B cell (primary cell): ENCODE data around the gene ERC1. TPM values are rescaled to one million over a fixed set of nuclear protein-coding genes. Genes with fewer than 3 reads are reported as not detected.

ENCODE experiments used
- ATAC-seq: fragments of 200-7000 bp; cut with Tn5 transposase; one replicate; pipeline ENCODE4 v1.10.0; 2021; ENCODE audit warnings: low read depth, mild to moderate bottlenecking, moderate number of reproducible peaks, moderate library complexity
- CTCF ChIA-PET: fragments of 350-600 bp; sonication (Branson Sonifier 250); formaldehyde crosslinking; loops from one replicate; lab custom pipeline; 2021; ENCODE audit warnings: antibody characterized with exemption, inconsistent platforms; lab: Charles Lee
- POLR2A ChIA-PET: fragments of 350-600 bp; sonication (Branson Sonifier 250); formaldehyde crosslinking; loops from one replicate; lab custom pipeline; 2021; ENCODE audit warnings: antibody characterized with exemption; lab: Charles Lee
- DNase-seq: peaks from one replicate; pipeline ENCODE4 v3.0.0; 2013
- H2AFZ ChIP-seq: 2 replicates; pipeline ENCODE4 v1.6.1; 2012; ENCODE audit warnings: mild to moderate bottlenecking, low read depth, low read length; ENCODE audit not compliant: insufficient read depth, poor library complexity, severe bottlenecking
- H3K27ac ChIP-seq, 2 donors: 1 replicate in 1 of 2; 2 replicates in 1 of 2; pipeline ENCODE4 v1.5.1; 2012 to 2013; ENCODE audit warnings: low read length in 2 of 2, mild to moderate bottlenecking in 2 of 2, moderate library complexity in 1 of 2
- H3K27me3 ChIP-seq, 4 experiments: fragments of 200-600 bp in 1 of 4; sonication (generic) in 1 of 4; replicated peaks in 1 of 4; 1 replicate in 2 of 4; 2 replicates in 2 of 4; pipeline versions ENCODE4 v1.6.1 to v1.7.0; 2013 to 2016; ENCODE audit warnings: low read length in 3 of 4, mild to moderate bottlenecking in 2 of 4, mixed read lengths in 1 of 4, moderate library complexity in 1 of 4; ENCODE audit not compliant: insufficient read depth in 4 of 4, control insufficient read depth in 3 of 4; ENCODE audit errors: control extremely low read depth in 1 of 4
- H3K36me3 ChIP-seq, 2 experiments: replicated peaks in 1 of 2; 1 replicate in 1 of 2; 2 replicates in 1 of 2; pipeline versions ENCODE4 v1.6.1 to v1.7.1; 2013; ENCODE audit warnings: low read length in 1 of 2; ENCODE audit not compliant: insufficient read depth in 2 of 2, control insufficient read depth in 1 of 2; ENCODE audit errors: control extremely low read depth in 1 of 2, extremely low read depth in 1 of 2
- H3K4me1 ChIP-seq, 2 donors: fragments of 200-600 bp in 1 of 2; sonication (generic) in 1 of 2; 1 replicate in 1 of 2; 2 replicates in 1 of 2; pipeline versions ENCODE4 v1.5.1 to v1.6.1; 2013 to 2017; ENCODE audit warnings: low read length in 2 of 2; ENCODE audit not compliant: control insufficient read depth in 2 of 2, insufficient read depth in 2 of 2
- H3K4me2 ChIP-seq: replicated peaks from 2 replicates; pipeline ENCODE3; 2012; ENCODE audit warnings: mild to moderate bottlenecking, low read depth, low read length; ENCODE audit not compliant: poor library complexity, severe bottlenecking
- H3K4me3 ChIP-seq, 5 experiments: fragments of 200-600 bp in 1 of 5; sonication (generic) in 1 of 5; 1 replicate in 3 of 5; 2 replicates in 2 of 5; pipeline versions ENCODE4 v1.5.1 to v1.7.0; 2011 to 2016; ENCODE audit warnings: low read length in 4 of 5, mild to moderate bottlenecking in 4 of 5, low read depth in 2 of 5, control low read depth in 1 of 5, moderate library complexity in 1 of 5; ENCODE audit not compliant: insufficient read depth in 1 of 5; ENCODE audit errors: control extremely low read depth in 1 of 5, extremely low read depth in 1 of 5
- H3K79me2 ChIP-seq: fragments of 200-600 bp; sonication (generic); one replicate; pipeline ENCODE4 v1.6.0; 2016; ENCODE audit warnings: low read length; ENCODE audit not compliant: control insufficient read depth, insufficient read depth
- H3K9ac ChIP-seq: fragments of 200-600 bp; sonication (generic); 2 replicates; pipeline ENCODE4 v1.6.1; 2017; ENCODE audit warnings: mild to moderate bottlenecking, low read length, moderate library complexity
- H3K9me3 ChIP-seq, 3 donors: one replicate each; pipeline versions ENCODE4 v1.6.1 to v1.7.1; 2013; ENCODE audit warnings: low read length in 2 of 3; ENCODE audit not compliant: control insufficient read depth in 2 of 3, insufficient read depth in 1 of 3; ENCODE audit errors: control extremely low read depth in 1 of 3
- H4K20me1 ChIP-seq: 2 replicates; pipeline ENCODE4 v1.6.0; 2012; ENCODE audit warnings: mild to moderate bottlenecking, low read length; ENCODE audit not compliant: insufficient read depth, control insufficient read depth, poor library complexity, severe bottlenecking
- H3K27ac Mint-ChIP-seq: one replicate; pipeline ENCODE4 v1.8.0; 2021; ENCODE audit warnings: mixed read lengths
- H3K27me3 Mint-ChIP-seq: one replicate; pipeline ENCODE4 v1.8.0; 2021; ENCODE audit warnings: mixed read lengths
- H3K4me1 Mint-ChIP-seq: one replicate; pipeline ENCODE4 v1.8.0; 2021; ENCODE audit warnings: mixed read lengths
- H3K4me3 Mint-ChIP-seq: one replicate; pipeline ENCODE4 v1.8.0; 2021; ENCODE audit warnings: mixed read lengths
- H3K9me3 Mint-ChIP-seq: one replicate; pipeline ENCODE4 v1.8.0; 2022; ENCODE audit warnings: mixed read lengths; ENCODE audit not compliant: insufficient read depth
- EZH2 ChIP-seq: IDR thresholded peaks from 2 replicates; pipeline ENCODE4 v1.6.1; 2012; ENCODE audit warnings: borderline replicate concordance, low read depth, mild to moderate bottlenecking, moderate library complexity, low read length; ENCODE audit not compliant: insufficient read depth, poor library complexity, severe bottlenecking
- WGBS: methylation state at CpG from one replicate; pipeline ENCODE4 v1.1.5; 2013; ENCODE audit warnings: missing lambda C conversion rate; ENCODE audit not compliant: insufficient coverage; 5-methylcytosine and 5-hydroxymethylcytosine counted together
- intact Hi-C: fragments of 100-400 bp; cut with micrococcal nuclease; formaldehyde crosslinking; loops from one replicate; pipeline ENCODE4 v1.10.0; 2022
- polyA plus RNA-seq: library from polyadenylated mRNA; depleted of rRNA; stranded (reverse); fragments of >200 nt; gene quantifications from 2 replicates; pipeline ENCODE4 v1.2.3, GENCODE V29; 2012
- total RNA-seq, 2 donors: library from RNA; stranded (reverse); fragments of 120-200 nt in 1 of 2; gene quantifications; 1 replicate in 1 of 2; 2 replicates in 1 of 2; pipeline versions ENCODE4 v1.2.3 to v1.2.4, GENCODE V29; 2013 to 2022
- TF ChIP-seq, protein P1 (sequence below): fragments of 200-600 bp; IDR thresholded peaks from one replicate; pipeline ENCODE4 v1.8.0; 2022; ENCODE audit warnings: antibody characterized with exemption, mild to moderate bottlenecking

Gene ERC1
- total and polyA plus RNA-seq, 2 donors (not counting 1 experiment from before 2014, with no cell fraction given), result 4.0 to 77.6 TPM

DNA sequence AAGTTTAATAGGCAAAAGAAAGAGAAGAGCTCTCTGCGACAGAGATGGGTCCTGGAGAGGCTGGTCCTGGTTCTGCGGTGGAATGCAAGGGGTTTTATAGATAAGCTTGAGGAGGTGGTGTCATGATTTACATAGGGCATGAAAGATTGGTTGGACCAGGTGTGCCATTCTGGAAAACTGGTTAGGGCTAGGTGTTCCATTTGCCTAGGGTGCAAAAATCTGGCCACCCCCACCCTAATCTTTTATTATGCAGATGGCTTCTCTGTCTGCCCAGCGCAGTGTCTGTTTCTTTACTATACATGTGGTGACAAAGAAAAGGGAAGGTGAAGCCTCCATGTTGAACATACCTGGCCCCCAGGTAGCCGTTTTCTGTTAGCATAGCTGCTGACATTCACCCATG lies 65.4 kb downstream of the ERC1 start:
- ChIA-PET CTCF (no interaction called here), POLR2A (no interaction called here)
- H3K4me1 ChIP-seq, result no peaks in the 10 kb centered on the region
- no peak overlapping the region for H3K4me3 ChIP-seq
- TF ChIP-seq, protein P1, sequence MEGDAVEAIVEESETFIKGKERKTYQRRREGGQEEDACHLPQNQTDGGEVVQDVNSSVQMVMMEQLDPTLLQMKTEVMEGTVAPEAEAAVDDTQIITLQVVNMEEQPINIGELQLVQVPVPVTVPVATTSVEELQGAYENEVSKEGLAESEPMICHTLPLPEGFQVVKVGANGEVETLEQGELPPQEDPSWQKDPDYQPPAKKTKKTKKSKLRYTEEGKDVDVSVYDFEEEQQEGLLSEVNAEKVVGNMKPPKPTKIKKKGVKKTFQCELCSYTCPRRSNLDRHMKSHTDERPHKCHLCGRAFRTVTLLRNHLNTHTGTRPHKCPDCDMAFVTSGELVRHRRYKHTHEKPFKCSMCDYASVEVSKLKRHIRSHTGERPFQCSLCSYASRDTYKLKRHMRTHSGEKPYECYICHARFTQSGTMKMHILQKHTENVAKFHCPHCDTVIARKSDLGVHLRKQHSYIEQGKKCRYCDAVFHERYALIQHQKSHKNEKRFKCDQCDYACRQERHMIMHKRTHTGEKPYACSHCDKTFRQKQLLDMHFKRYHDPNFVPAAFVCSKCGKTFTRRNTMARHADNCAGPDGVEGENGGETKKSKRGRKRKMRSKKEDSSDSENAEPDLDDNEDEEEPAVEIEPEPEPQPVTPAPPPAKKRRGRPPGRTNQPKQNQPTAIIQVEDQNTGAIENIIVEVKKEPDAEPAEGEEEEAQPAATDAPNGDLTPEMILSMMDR, result no peak
- no peak for TF ChIP-seq EZH2
- H3K36me3 ChIP-seq, result no peaks in the 10 kb centered on the region
- Mint-ChIP-seq H3K27me3 (no peaks in the 10 kb centered on the region), H3K4me3 (no peak overlapping the region), H3K4me1 (no peaks in the 10 kb centered on the region), H3K27ac (no peak overlapping the region), H3K9me3 (peaks cover 11% of the 10 kb centered on the region)
- H3K9ac ChIP-seq, result no peak overlapping the region
- H3K27ac ChIP-seq, result no peak overlapping the region
- H2AFZ ChIP-seq, result no peak overlapping the region
- intact Hi-C loops, result no loop called here
- ATAC-seq, result no peak
- 93% methylated on average over 2 of the region's 4 CpGs for WGBS
- H3K27me3 ChIP-seq, result no peaks in the 10 kb centered on the region
- H3K4me2 ChIP-seq, result no peak overlapping the region
- no peaks in the 10 kb centered on the region for H4K20me1 ChIP-seq
- H3K9me3 ChIP-seq, result peaks cover 5 to 12% (median 5%) of the 10 kb centered on the region in 3 donors
- no peak for DNase-seq
- H3K79me2 ChIP-seq, result peaks cover 17% of the 10 kb centered on the region

DNA sequence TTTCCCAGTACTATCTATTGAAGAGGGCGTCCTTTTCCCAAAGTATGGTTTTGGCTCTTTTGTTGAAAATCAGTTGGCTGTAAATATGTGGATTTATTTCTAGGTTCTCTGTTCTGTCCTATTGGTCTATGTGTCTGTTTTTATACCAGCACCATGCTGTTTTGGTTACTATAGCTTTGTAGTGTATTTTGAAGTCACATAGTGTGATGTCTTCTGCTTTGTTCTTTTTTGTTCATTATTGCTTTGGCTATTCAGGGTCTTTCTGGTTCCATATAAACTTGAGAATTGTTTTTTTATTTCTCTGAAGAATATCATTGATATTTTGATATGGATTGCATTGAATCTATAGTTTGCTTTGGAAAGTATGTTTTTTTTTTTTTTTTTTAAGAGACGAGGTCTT lies 67.4 kb downstream of the ERC1 start:
- peaks cover 16% of the 10 kb centered on the region for H3K9me3 Mint-ChIP-seq
- H3K36me3 ChIP-seq, result no peaks in the 10 kb centered on the region

More for the DNA sequence above, 67.4 kb downstream of the ERC1 start:
- Histone ChIP-seq H3K9ac (no peak overlapping the region), H3K27me3 (no peaks in the 10 kb centered on the region), H3K4me2 (no peak overlapping the region), H3K79me2 (peaks cover 31% of the 10 kb centered on the region), H2AFZ (no peak overlapping the region), H3K27ac (no peak overlapping the region), H3K4me1 (no peaks in the 10 kb centered on the region), H4K20me1 (no peaks in the 10 kb centered on the region), H3K9me3 (peaks cover 5 to 19% (median 15%) of the 10 kb centered on the region in 3 donors), H3K4me3 (no peak overlapping the region)
- POLR2A ChIA-PET, result no interaction called here
- DNase-seq, result no peak
- intact Hi-C loops, result no loop called here
- CTCF ChIA-PET, result no interaction called here
- H3K4me1 Mint-ChIP-seq, result no peaks in the 10 kb centered on the region
- H3K27ac Mint-ChIP-seq, result no peak overlapping the region
- H3K4me3 Mint-ChIP-seq, result no peak overlapping the region
- TF ChIP-seq, protein P1, result no peak
- TF ChIP-seq EZH2, result no peak
- H3K27me3 Mint-ChIP-seq, result no peaks in the 10 kb centered on the region
- 100% methylated on average over 1 of the region's 2 CpGs for WGBS
- no peak for ATAC-seq
